ENCODE results near the gene WDFY3.

The WDFY3 gene

GRCh38 chr4:84800256-84800655 is 166.2 kb downstream of the WDFY3 start:
- DNase-seq (ENCODE audit: low read depth in 2 of 2, low spot score in 1 of 2) = no peak

- no peak for DNase-seq (ENCODE audit: low read depth in 2 of 2, low spot score in 1 of 2)
Observed at GRCh38 chr4:84799318-84799717, 167.2 kb downstream of the WDFY3 start.

- DNase-seq (ENCODE audit: low read depth in 2 of 2, low spot score in 1 of 2) = no peak
Observed at GRCh38 chr4:84796394-84796793, 170.1 kb downstream of the WDFY3 start.

GRCh38 chr4:84792366-84793301 is 173.9 kb downstream of the WDFY3 start:
- DNase-seq (ENCODE audit: low read depth in 2 of 2, low spot score in 1 of 2) = no peak

- no peak for DNase-seq (ENCODE audit: low read depth in 2 of 2, low spot score in 1 of 2)
Observed at GRCh38 chr4:84790769-84791565, 175.5 kb downstream of the WDFY3 start.

- DNase-seq (ENCODE audit: low read depth in 2 of 2, low spot score in 1 of 2) = no peak
Observed at GRCh38 chr4:84786478-84786877, 180.0 kb downstream of the WDFY3 start.

- DNase-seq (ENCODE audit: low read depth in 2 of 2, low spot score in 1 of 2) = no peak
Observed at GRCh38 chr4:84782517-84782916, 184.0 kb downstream of the WDFY3 start.

GRCh38 chr4:84780719-84781118 is 185.8 kb downstream of the WDFY3 start:
- no peak for DNase-seq (ENCODE audit: low read depth in 2 of 2, low spot score in 1 of 2)

- DNase-seq (ENCODE audit: low read depth in 2 of 2, low spot score in 1 of 2) = no peak
Observed at GRCh38 chr4:84778041-84778440, 188.4 kb downstream of the WDFY3 start.

- no peak for DNase-seq (ENCODE audit: low read depth in 2 of 2, low spot score in 1 of 2)
Observed at GRCh38 chr4:84767168-84767567, 199.3 kb downstream of the WDFY3 start.

- DNase-seq (ENCODE audit: low read depth in 2 of 2, low spot score in 1 of 2) = no peak
Observed at GRCh38 chr4:84753321-84753972, 213.0 kb downstream of the WDFY3 start.

GRCh38 chr4:84751707-84752106 is 214.8 kb downstream of the WDFY3 start:
- DNase-seq (ENCODE audit: low read depth in 2 of 2, low spot score in 1 of 2) = no peak

- DNase-seq (ENCODE audit: low read depth in 2 of 2, low spot score in 1 of 2) = no peak
Observed at GRCh38 chr4:84750960-84751283, 215.6 kb downstream of the WDFY3 start.

GRCh38 chr4:84750260-84750959 is 216.1 kb downstream of the WDFY3 start:
- DNase-seq (ENCODE audit: low read depth in 2 of 2, low spot score in 1 of 2) = no peak

- DNase-seq (ENCODE audit: low read depth in 2 of 2, low spot score in 1 of 2) = no peak
Observed at GRCh38 chr4:84740057-84740456, 226.4 kb downstream of the WDFY3 start.

- no peak for DNase-seq (ENCODE audit: low read depth in 2 of 2, low spot score in 1 of 2)
Observed at GRCh38 chr4:84738622-84739021, 227.9 kb downstream of the WDFY3 start.

- no peak for DNase-seq (ENCODE audit: low read depth in 2 of 2, low spot score in 1 of 2)
Observed at GRCh38 chr4:84737656-84738055, 228.8 kb downstream of the WDFY3 start.

- no peak for DNase-seq (ENCODE audit: low read depth in 2 of 2, low spot score in 1 of 2)
Observed at GRCh38 chr4:84734037-84734436, 232.5 kb downstream of the WDFY3 start.

- no peak for DNase-seq (ENCODE audit: low read depth in 2 of 2, low spot score in 1 of 2)
Observed at GRCh38 chr4:84733343-84734033, 233.0 kb downstream of the WDFY3 start.

- no peak for DNase-seq (ENCODE audit: low read depth in 2 of 2, low spot score in 1 of 2)
Observed at GRCh38 chr4:84730375-84730774, 236.1 kb downstream of the WDFY3 start.

- DNase-seq (ENCODE audit: low read depth in 2 of 2, low spot score in 1 of 2) = no peak
Observed at GRCh38 chr4:84727491-84727890, 239.0 kb downstream of the WDFY3 start.

All from stimulated activated CD8-positive, alpha-beta memory T cell treated with anti-CD3 and anti-CD28 coated beads, Interleukin-4, amount 100 ng/mL, for 1 hour (primary cell).